A549 (cell line): ENCODE measurements around the gene KLF6.

Experiments used
- CEBPB ChIP-seq, 2 experiments: fragments of >200 bp in 1 of 2; sonication (Bioruptor Twin) in 1 of 2; formaldehyde crosslinking in 1 of 2; IDR thresholded peaks; 2 replicates each; pipeline ENCODE4 v1.6.1; 2012 to 2016
- TF ChIP-seq, protein P1 (sequence below): IDR thresholded peaks from 2 replicates; pipeline ENCODE4 v1.6.1; 2012
- TF ChIP-seq, protein P2 (sequence below): fragments of >200 bp; sonication (Bioruptor Twin); formaldehyde crosslinking; IDR thresholded peaks from 3 replicates; pipeline ENCODE4 v1.5.1; 2016
- TF ChIP-seq, protein P3 (sequence below): fragments of 150-350 bp; IDR thresholded peaks from 2 replicates; pipeline ENCODE4 v1.6.1; 2014; ENCODE audit warnings: low read depth, mild to moderate bottlenecking, low read length

DNA sequence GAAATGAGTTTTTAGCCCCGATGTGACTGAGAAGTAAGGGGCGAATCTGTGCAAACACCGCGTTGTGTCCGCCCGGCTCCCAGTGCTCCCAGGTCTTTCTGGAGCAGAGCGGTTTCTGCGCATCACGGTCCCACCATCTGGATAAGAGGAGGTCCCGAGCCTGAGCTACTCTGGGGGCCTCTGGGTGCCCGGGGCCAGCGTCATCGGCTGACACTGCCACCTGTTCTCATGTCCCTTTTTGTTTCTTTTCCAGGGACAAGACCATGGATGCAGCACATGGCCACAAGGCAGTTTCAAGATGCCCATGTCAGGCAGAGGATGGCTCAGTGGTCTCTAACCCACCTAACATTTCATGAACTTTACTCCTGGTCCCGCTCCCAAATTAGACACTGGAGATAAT, 24.9 kb downstream of the KLF6 start:
- TF ChIP-seq, protein P1, sequence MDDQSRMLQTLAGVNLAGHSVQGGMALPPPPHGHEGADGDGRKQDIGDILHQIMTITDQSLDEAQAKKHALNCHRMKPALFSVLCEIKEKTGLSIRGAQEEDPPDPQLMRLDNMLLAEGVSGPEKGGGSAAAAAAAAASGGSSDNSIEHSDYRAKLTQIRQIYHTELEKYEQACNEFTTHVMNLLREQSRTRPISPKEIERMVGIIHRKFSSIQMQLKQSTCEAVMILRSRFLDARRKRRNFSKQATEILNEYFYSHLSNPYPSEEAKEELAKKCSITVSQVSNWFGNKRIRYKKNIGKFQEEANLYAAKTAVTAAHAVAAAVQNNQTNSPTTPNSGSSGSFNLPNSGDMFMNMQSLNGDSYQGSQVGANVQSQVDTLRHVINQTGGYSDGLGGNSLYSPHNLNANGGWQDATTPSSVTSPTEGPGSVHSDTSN, result no peak
- TF ChIP-seq, protein P2, sequence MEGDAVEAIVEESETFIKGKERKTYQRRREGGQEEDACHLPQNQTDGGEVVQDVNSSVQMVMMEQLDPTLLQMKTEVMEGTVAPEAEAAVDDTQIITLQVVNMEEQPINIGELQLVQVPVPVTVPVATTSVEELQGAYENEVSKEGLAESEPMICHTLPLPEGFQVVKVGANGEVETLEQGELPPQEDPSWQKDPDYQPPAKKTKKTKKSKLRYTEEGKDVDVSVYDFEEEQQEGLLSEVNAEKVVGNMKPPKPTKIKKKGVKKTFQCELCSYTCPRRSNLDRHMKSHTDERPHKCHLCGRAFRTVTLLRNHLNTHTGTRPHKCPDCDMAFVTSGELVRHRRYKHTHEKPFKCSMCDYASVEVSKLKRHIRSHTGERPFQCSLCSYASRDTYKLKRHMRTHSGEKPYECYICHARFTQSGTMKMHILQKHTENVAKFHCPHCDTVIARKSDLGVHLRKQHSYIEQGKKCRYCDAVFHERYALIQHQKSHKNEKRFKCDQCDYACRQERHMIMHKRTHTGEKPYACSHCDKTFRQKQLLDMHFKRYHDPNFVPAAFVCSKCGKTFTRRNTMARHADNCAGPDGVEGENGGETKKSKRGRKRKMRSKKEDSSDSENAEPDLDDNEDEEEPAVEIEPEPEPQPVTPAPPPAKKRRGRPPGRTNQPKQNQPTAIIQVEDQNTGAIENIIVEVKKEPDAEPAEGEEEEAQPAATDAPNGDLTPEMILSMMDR, result no peak
- TF ChIP-seq, protein P3, sequence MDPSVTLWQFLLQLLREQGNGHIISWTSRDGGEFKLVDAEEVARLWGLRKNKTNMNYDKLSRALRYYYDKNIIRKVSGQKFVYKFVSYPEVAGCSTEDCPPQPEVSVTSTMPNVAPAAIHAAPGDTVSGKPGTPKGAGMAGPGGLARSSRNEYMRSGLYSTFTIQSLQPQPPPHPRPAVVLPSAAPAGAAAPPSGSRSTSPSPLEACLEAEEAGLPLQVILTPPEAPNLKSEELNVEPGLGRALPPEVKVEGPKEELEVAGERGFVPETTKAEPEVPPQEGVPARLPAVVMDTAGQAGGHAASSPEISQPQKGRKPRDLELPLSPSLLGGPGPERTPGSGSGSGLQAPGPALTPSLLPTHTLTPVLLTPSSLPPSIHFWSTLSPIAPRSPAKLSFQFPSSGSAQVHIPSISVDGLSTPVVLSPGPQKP, result no peak
- no peak for TF ChIP-seq CEBPB (IDR thresholded peaks at IDR 0.05)
